Mononuclear cell (primary cell): ENCODE data around the gene SH2D3A. TPM values are rescaled to one million over a fixed set of nuclear protein-coding genes. Genes with fewer than 3 reads are reported as not detected.
"Not testable (repeated sequence)": the region's sequence is repeated elsewhere in the genome, so short reads cannot be mapped to it uniquely, and the experiment has no call there.

Experiments used
- H3K27me3 ChIP-seq: 2 replicates; pipeline ENCODE4 v1.6.0; 2011; ENCODE audit warnings: low read length, control low read depth; ENCODE audit not compliant: insufficient read depth
- H3K4me1 ChIP-seq: 2 replicates; pipeline ENCODE4 v1.5.1; 2011; ENCODE audit warnings: mild to moderate bottlenecking, low read length, control low read depth; ENCODE audit not compliant: insufficient read depth
- H3K4me3 ChIP-seq: 2 replicates; pipeline ENCODE4 v1.5.1; 2011; ENCODE audit warnings: mild to moderate bottlenecking, low read length, moderate library complexity
- H3K9me3 ChIP-seq: 2 replicates; pipeline ENCODE4 v1.5.1; 2011; ENCODE audit warnings: low read depth, mild to moderate bottlenecking, control low read depth, low read length
- total RNA-seq: library from RNA; depleted of rRNA; stranded (reverse); fragments of >200 nt; gene quantifications from one replicate; pipeline ENCODE4 v1.2.3, GENCODE V29; 2012

Gene SH2D3A
- total RNA-seq, 1 donor = 14.0 TPM

DNA sequence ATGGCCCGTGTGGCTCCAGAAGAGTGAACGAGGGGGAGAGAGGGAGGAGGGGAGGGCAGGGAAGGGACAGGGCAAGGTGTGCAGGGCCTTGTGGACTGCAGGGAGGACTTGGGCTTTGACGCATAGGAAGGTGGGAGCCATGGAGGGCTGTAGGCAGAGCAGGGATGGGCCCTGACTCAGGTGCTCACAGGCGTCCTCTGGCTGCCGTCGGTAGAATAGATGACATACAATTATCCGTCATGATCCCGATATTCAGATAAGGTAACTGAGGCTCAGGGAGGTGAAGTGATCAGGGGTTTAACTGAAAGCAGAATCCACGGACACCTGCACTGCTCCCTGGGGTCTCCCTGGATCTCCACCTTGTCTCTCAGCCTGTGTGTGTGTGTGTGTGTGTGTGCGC is 50.2 kb downstream of the SH2D3A start:
- H3K27me3 ChIP-seq = no peaks in the 10 kb centered on the region
- no peaks in the 10 kb centered on the region for H3K9me3 ChIP-seq

DNA sequence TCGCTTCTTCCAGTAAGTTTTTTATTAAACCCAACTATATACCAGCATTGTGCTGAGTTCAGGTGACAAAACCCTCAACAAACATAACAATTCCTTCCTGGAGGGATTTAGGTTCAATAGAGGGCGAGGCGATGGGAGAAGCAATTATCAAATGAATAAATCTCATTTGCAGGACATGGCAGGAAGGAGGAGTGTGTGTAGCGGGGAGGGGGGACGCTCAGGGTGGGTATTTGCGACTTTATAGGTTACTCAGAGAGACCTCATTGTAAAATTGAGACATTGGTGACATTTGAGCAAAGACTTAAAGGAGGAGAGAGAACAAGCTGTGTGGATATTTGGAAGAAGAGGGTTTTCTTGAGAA is 50.6 kb downstream of the SH2D3A start:
- Histone ChIP-seq H3K9me3 (no peaks in the 10 kb centered on the region), H3K27me3 (no peaks in the 10 kb centered on the region)

More for the DNA sequence above, 50.2 kb downstream of the SH2D3A start:
- Histone ChIP-seq H3K4me1 (peaks cover 22% of the 10 kb centered on the region), H3K4me3 (no peak overlapping the region)

DNA sequence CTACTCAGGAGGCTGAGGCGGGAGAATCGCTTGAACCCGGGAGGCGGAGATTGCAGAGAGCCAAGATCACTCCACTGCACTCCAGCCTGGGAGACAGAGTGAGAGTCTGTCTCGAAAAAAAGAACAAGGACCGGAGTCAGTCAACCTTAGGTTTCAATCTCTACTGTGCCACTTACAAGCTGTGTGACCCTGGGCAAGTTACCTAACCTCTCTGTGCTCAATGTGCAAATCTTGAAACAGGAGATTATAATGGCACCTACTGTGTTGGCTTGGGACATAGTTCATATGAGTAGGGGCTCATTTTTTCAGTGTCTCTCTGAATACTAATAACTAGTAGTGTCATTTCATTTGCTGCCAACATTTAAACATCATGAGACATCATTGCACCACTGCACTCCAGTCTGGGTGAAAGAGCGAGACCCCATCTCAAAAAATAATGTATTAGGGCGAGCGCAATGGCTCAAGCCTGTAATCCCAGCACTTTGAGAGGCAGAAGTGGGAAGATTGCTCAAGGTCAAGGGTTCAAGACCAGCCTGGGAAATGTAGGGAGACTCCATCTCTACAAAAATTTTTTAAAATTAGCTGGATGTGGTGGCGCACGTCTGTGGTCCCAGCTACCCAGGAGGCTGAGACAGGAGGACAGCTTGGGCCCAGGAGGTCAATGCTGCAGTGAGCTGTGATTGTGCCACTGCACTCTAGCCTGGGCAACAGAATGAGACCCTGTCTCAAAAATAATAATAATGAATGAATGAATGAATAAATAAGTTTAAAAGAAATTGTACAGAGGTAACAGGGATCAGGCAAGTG is 52.3 kb downstream of the SH2D3A start:
- no peaks in the 10 kb centered on the region for H3K9me3 ChIP-seq
- H3K4me3 ChIP-seq = no peak overlapping the region
- peaks cover 10% of the 10 kb centered on the region for H3K27me3 ChIP-seq
- peaks cover 2% of the 10 kb centered on the region for H3K4me1 ChIP-seq

More for the DNA sequence above, 50.6 kb downstream of the SH2D3A start:
- Histone ChIP-seq H3K4me1 (peaks cover 18% of the 10 kb centered on the region), H3K4me3 (no peak overlapping the region)

GRCh38 chr19:6713773-6714692 is 53.2 kb downstream of the SH2D3A start:
- Histone ChIP-seq H3K4me1 (no peaks in the 10 kb centered on the region), H3K9me3 (no peaks in the 10 kb centered on the region), H3K4me3 (no peak overlapping the region), H3K27me3 (peaks cover 14% of the 10 kb centered on the region)

GRCh38 chr19:6712692-6713670 is 54.3 kb downstream of the SH2D3A start:
- H3K4me3 ChIP-seq = no peak overlapping the region
- H3K27me3 ChIP-seq = peaks cover 14% of the 10 kb centered on the region
- no peaks in the 10 kb centered on the region for H3K9me3 ChIP-seq
- H3K4me1 ChIP-seq = no peaks in the 10 kb centered on the region

DNA sequence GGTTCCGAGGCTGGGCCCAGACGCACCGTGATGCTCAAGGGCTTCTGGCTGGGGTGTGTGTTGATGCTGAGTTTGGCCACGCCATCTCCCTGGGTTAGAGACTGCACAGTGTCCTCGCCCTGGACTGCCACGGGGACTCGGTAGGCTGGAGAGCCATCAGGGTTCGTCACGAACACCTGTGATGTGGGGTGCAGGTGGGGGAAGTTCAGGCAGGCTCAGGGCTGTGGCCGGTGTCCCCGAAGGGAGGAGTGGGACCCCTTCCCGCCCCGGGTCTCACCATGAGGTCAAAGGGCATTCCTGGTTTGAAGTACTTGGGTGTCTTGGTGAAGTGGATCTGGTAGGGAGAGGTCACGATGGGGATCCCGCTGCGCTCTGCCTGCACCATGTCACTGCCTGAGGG is 55.0 kb downstream of the SH2D3A start:
- H3K4me3 ChIP-seq = no peak overlapping the region
- no peaks in the 10 kb centered on the region for H3K4me1 ChIP-seq
- H3K9me3 ChIP-seq = no peaks in the 10 kb centered on the region
- peaks cover 14% of the 10 kb centered on the region for H3K27me3 ChIP-seq

GRCh38 chr19:6711605-6712004 is 55.6 kb downstream of the SH2D3A start:
- Histone ChIP-seq H3K4me3 (no peak overlapping the region), H3K4me1 (no peaks in the 10 kb centered on the region), H3K27me3 (peaks cover 14% of the 10 kb centered on the region), H3K9me3 (no peaks in the 10 kb centered on the region)

- Histone ChIP-seq H3K4me3 (no peak overlapping the region), H3K27me3 (peaks cover 14% of the 10 kb centered on the region), H3K9me3 (no peaks in the 10 kb centered on the region), H3K4me1 (no peaks in the 10 kb centered on the region)
These were observed 56.2 kb downstream of the SH2D3A start for GRCh38 chr19:6711078-6711361.

DNA sequence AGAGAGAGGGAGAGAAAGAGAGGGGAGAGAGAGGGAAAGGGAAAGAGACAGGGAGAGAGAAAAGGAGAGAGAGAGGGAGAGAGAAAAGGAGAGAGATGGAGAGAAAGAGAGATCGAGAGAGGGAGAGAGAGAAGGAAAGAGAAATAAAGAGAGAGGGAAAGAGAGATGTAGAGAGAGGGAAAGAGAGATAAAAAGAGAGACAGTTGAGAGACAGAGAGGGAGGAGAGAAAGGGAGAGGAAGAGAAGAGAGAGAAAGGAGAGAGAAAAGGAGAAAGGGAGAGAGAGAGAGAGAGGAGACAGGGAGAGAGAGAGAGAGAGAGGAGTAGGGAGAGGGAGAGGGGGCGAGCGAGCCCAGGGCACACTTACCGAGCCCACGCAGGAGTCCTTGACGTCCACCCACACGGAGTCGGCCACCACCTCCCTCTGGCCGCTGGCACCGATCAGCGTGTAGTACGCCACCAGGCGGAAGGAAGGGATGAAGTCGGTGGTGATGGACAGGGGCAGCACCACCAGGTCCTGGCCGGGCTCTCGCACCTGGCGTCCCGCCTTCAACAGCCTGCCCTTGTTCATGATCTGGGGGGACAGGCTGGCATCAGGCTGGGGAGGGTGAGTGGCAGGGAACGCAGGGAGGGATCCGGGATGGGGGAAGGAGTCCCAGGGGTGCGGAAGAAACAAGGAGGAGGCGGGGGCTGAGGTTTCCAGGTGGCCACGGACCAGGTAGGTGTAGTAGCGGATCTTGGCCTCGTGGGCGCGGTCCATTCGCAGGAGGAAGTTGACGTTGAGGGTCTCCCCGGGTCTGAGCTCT is 56.8 kb downstream of the SH2D3A start:
- H3K9me3 ChIP-seq = no peaks in the 10 kb centered on the region
- H3K27me3 ChIP-seq = peaks cover 14% of the 10 kb centered on the region
- H3K4me1 ChIP-seq = no peaks in the 10 kb centered on the region
- H3K4me3 ChIP-seq = no peak overlapping the region

GRCh38 chr19:6709549-6709948 is 57.7 kb downstream of the SH2D3A start:
- no peak overlapping the region for H3K4me3 ChIP-seq
- peaks cover 14% of the 10 kb centered on the region for H3K27me3 ChIP-seq
- no peaks in the 10 kb centered on the region for H3K9me3 ChIP-seq
- H3K4me1 ChIP-seq = no peaks in the 10 kb centered on the region

DNA sequence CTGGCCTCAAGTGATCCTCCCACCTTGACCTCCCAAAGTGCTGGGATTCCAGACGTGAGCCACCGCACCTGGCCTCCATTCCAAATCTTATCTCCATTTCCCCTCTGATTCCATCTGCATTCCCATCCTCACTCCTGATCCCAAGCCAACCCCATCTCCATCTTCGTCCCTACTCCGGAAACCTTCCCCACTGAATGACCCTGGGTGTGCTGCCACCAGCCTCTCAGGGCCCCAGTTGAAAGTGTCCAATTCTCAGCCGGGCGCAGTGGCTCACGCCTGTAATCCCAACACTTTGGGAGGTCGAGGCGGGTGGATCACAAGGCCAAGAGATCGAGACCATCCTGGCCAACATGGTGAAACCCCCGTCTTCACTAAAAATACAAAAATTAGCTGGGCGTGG is 58.3 kb downstream of the SH2D3A start:
- H3K4me3 ChIP-seq, H3K9me3 ChIP-seq, H3K4me1 ChIP-seq: not testable (repeated sequence)
- peaks cover 14% of the 10 kb centered on the region for H3K27me3 ChIP-seq

- Histone ChIP-seq H3K4me3 (no peak overlapping the region), H3K9me3 (no peaks in the 10 kb centered on the region), H3K4me1 (no peaks in the 10 kb centered on the region), H3K27me3 (peaks cover 14% of the 10 kb centered on the region)
These were observed 58.9 kb downstream of the SH2D3A start for GRCh38 chr19:6708346-6708745.

DNA sequence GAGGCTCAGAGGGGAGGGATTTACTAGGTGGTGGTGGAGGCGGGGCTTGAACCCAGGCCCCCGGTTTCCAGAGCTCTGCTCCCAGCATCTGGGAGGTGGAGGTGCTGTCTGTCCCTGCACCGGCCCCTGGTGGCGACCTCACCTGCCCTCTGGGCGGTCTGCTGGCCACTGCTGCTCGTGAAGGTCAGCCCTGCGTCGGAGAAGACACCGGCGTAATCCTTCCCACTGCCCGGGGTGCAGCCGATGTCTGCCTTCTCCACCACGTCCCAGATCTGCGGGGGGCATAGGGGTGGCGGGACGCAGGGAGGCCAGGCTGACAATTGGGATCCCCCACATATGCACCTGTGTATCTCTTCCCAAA is 59.6 kb downstream of the SH2D3A start:
- Histone ChIP-seq H3K4me3 (no peak overlapping the region), H3K4me1 (no peaks in the 10 kb centered on the region), H3K27me3 (peaks cover 14% of the 10 kb centered on the region), H3K9me3 (no peaks in the 10 kb centered on the region)

- Histone ChIP-seq H3K9me3 (no peaks in the 10 kb centered on the region), H3K27me3 (peaks cover 14% of the 10 kb centered on the region), H3K4me3 (no peak overlapping the region), H3K4me1 (no peaks in the 10 kb centered on the region)
These were observed 60.1 kb downstream of the SH2D3A start for GRCh38 chr19:6707011-6707657.
